NCI-H1694 treated with DMSO at 0.1 percent for 48 hours (cell line): Measurements from ENCODE around the gene RNF10.
"Not testable (repeated sequence)": the region's sequence is repeated elsewhere in the genome, so short reads cannot be mapped to it uniquely, and the experiment has no call there.

Experiments
- DNase-seq: peaks from one replicate; lab custom pipeline; 2025; lab: John Stamatoyannopoulos, UW

RNF10 gene

DNA sequence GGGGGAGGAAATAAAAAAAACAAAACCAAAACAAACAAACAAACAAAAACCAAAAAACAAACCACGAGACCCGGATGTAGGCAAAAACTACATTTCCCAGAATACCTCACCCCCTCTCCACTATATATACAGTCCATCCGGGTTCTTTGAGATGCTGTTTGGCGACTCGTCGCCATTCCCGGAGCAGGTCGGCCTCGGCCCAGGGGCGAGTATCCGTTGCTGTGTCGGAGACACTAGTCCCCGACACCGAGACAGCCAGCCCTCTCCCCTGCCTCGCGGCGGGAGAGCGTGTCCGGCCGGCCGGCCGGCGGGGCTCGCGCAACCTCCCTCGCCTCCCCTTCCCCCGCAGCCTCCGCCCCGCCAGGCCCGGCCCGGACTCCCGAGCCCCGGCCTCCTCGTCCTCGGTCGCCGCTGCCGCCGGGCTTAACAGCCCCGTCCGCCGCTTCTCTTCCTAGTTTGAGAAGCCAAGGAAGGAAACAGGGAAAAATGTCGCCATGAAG is at the start of gene RNF10:
TSS of gene RNF10 (plus strand) at position 154 of the 500 bp plus-strand sequence. CDS start 456 bp downstream, outside the sequence.
- peak; percentile 76 for DNase-seq

DNA sequence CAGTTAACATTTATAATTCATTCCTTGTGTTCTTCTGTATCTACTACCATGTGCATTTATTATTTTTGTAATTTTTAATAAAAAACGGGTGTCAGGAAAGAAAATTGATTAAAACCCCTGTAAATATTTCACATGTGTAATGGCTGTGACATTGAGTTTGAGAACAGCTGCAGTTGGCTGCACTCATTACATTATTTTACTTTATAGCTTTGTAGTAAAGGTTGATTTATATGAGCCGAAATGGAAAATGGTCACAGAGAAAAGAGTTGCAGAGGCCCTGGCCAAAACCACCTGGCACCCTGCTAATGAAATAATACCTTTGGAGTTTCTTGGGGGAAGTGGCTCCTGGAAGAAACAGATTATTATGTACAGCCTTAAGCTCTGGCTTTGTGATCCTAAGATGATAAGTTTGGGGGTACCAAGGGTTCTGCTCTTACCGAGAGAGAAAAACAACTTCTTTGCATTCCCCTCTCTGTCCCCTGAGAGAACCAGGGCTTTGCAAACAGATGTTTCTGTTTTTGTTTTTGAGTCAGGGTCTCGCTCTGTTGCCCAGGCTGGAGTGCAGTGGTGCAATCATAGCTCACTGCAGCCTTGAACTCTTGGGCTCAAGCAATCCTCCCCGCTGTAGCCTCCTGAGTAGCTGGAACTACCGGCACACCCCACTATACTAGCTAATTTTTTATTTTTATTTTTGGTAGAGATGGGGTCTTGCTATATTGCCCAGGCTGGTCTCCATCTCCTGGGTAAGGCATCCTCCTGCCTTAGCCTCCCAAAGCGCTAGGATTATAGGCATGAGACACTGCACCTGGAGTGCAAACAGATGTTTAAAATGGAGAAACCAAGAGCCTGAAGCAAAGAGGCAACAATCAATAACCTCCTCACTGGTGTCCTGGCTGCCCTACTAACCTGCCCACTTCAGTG is 47.9 kb upstream of the RNF10 start:
- no peak for DNase-seq

DNA sequence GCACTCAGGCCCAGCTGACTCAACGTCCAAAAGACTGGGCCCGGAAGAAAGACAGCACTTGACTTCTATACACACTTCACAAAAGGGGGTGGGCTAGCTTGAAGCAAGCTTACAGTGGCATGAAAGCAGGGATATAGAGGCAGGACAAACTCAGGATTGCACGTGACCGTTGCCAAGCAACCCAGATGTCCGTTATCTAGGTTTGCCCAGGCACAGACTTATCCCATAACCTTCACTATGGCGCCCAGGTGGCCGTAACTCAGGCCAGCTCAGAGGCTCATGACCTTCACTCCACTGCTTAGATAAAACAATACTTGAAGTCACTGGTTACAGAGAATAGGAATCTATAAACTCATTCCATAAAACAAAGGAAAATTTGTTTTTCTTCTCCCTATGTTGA is 46.6 kb upstream of the RNF10 start:
- not testable (repeated sequence) for DNase-seq

DNA sequence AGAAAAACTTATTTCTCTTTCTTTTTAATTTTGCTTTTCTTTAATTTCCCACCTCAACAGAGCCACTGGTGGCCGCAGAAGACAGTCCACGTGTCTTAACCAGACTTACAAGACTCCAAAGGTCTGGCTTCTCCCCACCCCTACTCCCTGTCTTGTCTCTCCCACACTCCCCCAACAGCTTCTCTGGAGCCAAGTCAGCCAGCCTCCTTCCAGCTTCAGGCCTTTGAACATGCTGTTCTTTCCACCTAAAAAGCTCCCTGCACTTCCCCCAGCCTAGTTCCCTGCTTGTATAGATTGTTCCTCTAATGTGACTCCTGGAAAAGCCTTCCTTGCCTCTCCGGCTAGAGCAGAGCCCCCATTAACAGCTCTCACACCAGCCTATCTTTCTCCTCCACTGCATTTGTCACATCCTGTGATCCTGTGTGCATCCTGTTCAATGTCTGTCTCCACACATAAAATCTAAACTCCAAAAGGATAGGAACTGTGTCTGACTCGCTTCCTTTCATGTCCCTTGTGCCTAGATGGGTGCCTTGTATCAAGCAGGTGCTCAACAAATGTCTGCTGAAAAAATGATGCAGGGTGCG is 46.0 kb upstream of the RNF10 start:
- DNase-seq = no peak

DNA sequence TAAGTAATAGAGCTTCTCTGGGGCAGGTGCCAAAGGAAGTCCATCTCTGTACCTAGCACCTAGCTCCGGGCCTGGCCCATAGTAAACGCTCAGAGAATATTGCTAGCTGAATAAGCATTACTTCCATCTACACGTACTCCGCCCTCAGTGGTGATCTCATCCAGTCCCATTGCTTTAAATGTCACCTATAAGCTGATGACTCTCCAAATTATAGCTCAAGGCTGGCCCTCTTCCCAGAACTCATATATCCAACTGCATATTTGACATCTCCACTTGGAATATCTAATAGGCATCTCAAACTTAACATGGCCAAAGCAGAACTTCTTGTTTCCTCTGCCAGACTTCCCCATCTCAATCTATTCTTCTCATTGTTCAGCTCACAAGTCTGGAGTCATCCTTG is 45.1 kb upstream of the RNF10 start:
- no peak for DNase-seq

DNA sequence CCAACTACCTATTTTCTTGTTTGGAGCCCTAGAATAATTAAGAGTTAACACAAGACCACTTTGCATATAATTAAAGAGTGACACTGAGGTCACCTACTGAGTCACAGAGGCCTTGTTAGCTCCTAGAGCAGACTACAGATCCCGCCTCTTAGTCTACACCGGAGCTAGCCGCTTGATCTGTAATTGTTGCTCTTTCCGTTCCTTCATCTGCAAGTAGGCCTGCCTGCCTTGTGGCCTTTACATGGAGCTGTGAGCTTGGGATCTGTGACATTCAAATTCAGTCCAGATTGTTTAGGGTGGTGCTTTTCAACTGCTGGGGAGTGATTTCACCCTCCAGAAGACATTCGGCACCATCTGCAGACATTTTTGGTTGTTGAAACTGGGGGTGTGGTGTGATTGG is 43.8 kb upstream of the RNF10 start:
- DNase-seq = no peak

DNA sequence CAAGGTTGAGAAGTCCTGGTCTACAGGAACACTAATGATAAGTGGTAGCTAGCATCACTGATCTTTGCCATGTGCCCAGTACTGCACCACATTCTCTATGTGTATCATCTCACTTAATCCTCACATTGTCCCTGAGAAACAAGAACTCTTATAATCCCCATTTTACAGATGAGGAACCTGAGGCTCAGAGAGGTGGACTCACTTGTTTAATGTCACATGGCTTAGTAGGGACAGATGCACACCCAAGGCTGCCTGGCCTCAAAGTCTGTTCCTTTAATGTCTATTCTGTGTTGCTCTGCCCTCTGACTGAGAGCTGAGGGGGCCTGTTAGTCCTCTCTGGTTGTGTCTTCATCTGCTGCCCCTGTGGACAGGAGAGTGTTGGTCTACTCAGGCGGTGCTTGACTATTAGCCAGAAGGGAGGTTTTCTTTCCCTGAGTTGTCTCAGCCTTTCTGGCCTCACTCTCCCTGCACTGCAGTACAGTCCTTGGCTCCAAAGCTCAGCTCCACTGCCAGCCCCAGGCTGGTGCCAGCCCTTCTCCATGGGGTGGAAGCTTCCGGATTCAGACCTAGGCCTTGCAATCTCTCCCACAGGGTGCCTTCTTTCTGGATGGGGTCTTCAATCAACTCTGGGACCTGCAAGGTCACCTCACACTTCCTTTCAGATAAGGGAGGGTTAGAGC is 43.2 kb upstream of the RNF10 start:
- DNase-seq = no peak

DNA sequence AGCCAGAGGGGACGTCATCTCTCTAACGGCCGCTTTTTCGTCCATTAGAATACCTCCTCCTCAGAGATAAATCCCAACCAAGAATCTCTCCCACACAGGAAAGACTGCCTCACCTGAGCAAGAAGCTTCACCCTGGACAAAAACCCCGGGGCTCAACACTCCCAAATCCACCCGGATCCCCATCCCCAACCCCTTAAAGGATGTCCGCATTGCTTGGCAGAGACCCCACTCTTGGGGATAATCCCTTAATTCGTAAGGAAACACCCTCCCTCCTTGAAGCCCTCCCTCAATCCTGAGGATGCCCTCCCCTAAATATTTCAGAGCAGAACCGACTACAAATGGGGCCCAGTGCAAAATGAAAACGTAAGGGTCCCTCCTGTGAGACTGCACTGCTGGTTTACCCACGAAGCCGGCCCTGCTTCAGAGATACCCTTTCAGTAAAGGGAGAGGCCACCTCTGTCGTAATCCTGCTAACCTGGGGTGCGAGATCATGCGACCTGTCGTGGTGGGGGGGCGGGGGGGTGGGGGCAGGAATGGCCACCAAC is 38.9 kb upstream of the RNF10 start:
- no peak for DNase-seq

DNA sequence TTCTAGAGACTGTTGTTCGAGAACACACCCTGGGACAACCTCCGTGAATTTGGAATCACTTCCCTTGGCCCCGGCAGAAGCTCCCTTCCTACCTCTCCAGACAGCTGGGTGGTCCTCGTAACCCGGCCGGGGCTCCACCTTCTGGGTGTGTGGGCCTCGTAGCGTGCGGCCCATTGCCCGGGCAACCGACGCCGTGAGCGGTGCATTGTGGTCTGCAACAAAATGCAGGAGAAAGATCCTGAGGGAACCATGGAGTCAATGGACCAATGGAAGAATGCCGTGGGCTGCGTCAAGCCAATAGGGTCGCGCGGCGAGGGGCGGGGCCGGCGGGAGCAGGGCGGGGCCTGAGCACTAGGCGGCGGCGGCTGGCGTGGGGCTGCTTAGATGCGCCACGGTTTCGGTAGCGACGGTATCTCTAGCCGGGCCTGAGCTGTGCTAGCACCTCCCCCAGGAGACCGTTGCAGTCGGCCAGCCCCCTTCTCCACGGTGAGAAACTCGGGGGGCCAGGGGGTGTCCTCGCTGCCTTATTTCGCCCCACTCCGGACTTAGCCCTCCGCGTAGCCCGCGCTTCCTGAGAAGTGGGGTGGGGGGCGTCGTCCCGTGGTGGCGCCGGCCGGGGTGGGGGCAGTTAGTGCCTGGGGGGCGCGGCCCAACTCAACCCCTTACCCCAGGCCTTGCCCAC is 38.3 kb upstream of the RNF10 start, which contains the start of gene DYNLL1:
TSS of gene DYNLL1 (plus strand) at position 383 of the 682 bp plus-strand sequence. CDS start 309 bp downstream, outside the sequence.
- DNase-seq = peak; percentile 83

DNA sequence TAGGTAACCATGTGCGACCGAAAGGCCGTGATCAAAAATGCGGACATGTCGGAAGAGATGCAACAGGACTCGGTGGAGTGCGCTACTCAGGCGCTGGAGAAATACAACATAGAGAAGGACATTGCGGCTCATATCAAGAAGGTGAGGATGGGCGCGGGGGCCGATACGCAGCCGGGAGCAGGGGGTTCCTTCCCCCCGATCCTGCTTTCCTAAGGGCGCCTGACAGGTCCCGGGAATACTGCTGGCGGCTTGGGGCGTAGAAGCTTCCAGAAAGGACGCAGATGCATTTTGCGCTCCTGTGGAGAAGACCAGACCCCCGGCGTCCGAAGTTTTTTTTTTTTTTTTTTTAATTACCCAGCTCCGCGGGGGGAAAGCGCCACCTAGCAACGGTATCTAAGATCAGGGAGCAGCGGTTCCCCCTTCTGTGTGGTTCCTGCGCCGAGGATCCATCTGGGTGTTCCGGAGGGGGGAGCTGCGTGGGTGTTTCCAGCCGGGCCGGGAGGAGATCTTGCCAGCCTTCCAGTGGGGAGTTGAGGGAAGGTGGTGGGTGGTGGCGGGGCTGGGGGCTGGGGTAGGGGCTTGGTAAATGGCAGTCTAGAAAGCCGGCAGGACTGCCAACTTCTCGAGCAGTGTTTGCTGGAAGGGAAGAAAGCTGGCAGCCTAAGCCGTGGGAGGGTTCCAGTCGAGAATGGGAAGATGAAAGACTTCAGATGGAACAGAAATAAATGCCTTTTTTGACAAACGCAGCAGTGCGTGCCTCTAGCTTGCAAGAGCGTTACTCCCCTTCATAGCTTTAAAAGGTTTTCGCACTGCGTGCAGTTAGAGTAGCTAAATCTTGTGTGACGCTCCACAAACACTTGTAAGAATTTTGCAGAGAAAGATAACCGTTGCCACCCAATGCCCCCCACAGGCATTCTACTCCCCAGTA is 37.5 kb upstream of the RNF10 start:
- peak; percentile 8 for DNase-seq

DNA sequence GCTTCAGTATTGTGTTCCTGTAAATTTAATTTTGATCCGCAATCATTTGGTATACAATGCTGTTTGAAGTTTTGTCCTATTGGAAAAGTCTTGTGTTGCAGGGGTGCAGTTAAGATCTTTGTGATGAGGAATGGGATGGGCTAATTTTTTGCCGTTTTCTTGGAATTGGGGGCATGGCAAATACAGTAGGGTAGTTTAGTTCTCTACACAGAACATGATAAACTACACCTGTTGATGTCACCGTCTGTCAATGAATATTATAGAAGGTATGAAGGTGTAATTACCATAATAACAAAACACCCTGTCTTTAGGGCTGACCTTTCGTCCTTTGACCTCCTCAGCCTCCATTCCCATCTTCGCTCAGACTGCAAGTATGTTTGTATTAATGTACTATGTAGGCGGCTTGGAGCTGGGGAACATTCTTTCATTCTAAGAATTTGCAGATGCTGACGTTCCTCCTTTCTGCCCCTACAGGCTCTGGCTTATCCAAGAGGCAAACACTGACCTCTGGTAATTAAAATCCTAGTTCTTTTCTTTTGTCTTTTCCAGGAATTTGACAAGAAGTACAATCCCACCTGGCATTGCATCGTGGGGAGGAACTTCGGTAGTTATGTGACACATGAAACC is 36.5 kb upstream of the RNF10 start:
- DNase-seq = no peak

DNA sequence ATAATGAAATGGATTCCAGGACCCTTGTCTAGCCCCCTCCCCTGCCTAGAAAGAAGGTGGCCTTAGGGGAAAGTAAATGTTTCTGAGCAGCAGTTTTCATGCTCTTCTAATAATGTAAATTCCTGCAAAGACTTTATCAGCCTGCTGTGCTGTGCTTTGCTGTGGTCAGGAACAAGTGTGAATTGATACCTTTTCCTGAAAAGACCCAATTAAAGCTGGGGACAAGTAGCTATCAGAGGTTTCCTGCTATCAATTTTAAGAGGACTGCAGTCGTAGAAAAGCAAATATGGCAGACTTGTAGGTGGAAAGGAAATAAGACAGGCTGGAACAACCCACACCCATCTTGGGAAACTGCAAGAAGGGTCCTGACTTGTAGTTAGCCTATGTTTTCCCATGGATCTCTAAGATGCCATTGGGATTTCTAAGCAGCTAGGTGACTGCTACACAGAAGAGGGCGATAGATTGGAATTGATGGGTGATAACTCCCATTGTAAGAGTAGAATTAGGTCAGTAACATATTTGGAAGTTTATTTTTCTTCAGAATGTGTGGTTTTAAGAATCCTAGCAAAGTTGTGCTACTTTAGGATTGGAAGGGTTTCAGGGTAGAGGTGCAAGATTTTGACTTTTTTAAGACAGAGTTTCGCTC is 35.2 kb upstream of the RNF10 start:
- no peak for DNase-seq

DNA sequence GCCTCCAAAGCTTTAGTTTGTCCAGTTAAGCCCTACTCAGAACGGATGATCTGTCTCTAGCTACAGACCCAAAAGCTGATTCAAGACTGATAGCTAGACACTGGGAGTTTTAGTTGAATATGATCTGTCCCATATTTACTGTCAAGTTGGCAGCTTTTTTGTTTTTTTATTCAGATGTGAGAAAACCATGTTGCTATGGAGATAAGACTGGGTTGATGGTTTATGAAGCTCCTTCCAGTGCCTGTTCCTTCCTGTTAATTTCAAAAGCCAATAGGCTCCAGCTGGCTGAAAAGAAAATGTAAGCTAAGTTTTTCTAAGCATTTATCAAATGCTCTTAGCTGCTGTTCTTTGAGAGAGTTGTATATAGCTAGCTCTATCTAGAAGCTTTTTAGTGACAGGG is 33.6 kb upstream of the RNF10 start:
- no peak for DNase-seq

DNA sequence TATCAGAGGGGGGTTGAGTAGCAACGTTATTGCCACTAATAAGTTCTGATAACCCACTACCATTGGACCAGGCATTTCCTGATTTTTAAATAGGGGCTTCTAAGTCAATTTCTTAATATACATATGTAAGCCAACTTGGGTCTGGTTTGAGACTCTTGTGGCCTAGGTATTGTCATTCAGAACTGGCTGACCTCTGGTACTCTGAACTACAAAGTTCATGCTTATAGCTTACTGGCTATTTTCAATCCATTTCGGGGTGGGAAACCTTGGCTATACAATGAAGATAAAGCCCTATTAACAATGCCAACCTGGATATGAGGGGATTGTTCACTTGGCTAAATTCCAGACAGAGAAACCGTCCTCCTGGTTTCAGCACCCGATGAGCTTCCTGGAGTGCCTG is 29.6 kb upstream of the RNF10 start:
- no peak for DNase-seq

DNA sequence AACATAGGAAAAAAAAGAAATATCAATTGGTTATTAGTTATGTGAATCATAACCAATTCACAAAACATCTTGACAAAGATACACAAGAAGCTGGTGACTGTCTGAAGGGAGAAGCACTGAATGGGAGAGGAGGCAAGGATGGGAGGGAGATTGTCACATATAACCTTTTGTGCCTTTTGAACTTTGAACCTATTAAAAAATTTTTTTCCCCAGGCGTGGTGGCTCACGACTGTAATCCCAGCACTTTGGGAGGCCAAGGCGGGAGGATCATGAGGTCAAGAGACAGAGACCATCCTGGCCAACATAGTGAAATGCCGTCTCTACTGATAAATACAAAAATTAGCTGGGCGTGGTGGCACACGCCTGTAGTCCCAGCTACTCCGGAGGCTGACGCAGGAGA is 25.6 kb upstream of the RNF10 start:
- DNase-seq = no peak

DNA sequence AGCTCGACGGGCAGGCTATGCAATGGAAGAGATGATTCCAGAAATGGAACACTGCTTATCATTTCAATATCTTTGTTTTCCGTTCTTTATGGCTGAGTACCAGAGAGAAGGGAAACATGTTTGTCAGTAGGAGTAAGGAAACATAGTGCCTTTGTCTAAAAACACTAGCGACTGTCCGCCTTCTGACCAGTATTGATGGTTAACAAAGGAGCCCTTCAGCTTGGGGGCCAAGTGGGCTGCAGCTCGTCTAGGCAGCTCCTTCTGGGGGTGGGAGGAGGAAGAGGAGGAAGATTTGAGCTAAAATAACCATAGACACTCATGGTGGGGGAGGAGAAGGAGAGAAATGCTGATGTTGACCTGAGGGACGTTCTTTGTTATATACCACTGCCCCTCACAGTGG is 20.2 kb upstream of the RNF10 start:
- DNase-seq = no peak

DNA sequence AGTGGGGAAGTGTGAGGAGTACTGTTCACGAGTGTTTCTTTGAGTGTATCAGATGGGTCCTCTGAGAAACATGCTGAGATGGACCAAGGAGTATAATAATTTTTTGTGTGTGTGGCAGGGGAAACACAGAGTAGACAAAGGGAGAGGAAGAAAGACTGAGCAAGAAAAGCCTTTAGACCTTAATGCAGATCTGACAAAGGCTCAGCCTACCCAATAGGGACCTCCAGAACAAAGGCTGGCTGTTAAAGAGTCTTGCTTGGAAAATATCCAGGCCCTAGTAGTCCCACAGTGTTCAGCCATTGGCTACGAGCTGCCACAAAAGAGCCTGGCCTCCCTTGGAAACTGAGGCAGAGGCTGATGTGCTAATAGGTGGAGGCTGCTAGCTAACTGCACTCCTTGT is 18.7 kb upstream of the RNF10 start:
- DNase-seq = no peak

DNA sequence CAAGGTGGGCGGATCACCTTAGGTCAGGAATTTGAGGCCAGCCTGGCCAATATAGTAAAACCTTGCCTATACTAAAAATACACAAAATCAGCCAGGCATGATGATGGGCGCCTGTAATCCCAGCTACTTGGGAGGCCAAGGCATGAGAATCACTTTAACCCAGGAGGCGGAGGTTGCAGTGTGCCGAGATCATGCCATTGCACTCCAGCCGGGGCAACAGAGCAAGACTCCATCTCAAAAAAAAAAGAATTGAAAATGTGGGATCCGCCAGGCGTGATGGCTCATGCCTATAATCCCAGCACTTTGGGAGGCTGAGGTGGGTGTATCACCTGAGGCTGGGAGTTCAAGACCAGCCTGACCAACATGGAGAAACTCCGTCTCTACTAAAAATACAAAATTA is 14.8 kb upstream of the RNF10 start:
- DNase-seq = not testable (repeated sequence)

DNA sequence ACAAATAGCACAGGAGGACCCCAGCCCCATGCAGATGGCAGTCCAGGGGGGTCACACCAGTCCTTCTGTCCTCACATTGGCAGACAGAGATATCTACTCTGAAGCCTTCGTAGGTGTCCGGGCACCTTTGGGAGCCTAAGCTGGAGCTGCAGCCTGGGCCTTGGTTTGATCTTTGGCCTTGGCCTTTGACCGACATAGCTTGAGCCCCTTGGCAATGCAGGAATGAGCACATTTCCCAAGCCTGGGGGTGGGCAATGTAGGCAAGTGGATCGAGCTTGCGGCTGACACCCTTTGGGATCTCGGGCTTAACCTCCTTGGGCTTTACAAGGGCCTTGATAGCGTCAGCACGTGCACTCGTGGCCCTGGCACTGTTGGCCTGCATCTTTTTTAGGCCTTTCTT is 11.6 kb upstream of the RNF10 start:
- DNase-seq = no peak
